A204.1 (cell line): ENCODE measurements around the gene FAM117B.

ENCODE experiments used
- FAIRE-seq: peaks from 2 replicates; lab custom pipeline; 2012; peaks lifted over from hg19 to GRCh38; lab: Jason Lieb, UNC

Gene FAM117B

GRCh38 chr2:202815548-202816360 lies 181.0 kb downstream of the FAM117B start:
- no peak for FAIRE-seq

DNA sequence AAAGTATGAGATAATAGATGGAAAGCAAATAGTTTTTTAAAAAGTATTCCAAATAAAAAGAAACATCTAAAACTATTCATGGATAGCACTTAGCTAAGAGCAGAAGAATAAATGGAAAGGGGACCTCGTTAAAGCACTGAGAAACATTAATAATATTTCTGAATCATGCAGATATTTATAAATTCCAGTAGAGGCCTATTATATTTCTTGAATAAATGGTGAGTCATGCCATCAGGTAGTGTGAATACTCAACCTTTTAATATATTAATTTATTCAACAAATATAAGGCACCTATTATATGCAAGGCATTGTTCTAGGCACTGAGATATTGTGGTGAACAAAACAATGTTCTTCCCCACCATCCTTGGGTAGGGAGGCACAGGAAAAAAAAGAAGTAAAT lies 183.0 kb downstream of the FAM117B start:
- FAIRE-seq: no peak

- no peak for FAIRE-seq
These were observed 183.6 kb downstream of the FAM117B start for GRCh38 chr2:202818321-202818720.
